Cardiac muscle cell (in vitro differentiated cells and primary cell): Measurements from ENCODE around the gene KANSL3. TPM values are rescaled to one million over a fixed set of nuclear protein-coding genes. Genes with fewer than 3 reads are reported as not detected.
A peak's percentile ranks its signal among the peaks of the same experiment; 100 is the strongest.

Experiments
- DNase-seq, 2 donors: peaks; one replicate each; pipeline versions ENCODE4 v3.0.0 to v3.0.0-alpha.2; 2010 to 2017; ENCODE audit warnings: low read depth in 1 of 2, low spot score in 1 of 2
- H3K27ac ChIP-seq: fragments of 200-600 bp; sonication (generic); 2 replicates; pipeline ENCODE4 v1.5.1; 2016
- H3K27me3 ChIP-seq: fragments of 200-600 bp; sonication (generic); 2 replicates; pipeline ENCODE4 v1.6.0; 2016; ENCODE audit warnings: control low read depth
- H3K36me3 ChIP-seq: fragments of 200-600 bp; sonication (generic); 2 replicates; pipeline ENCODE4 v1.5.1; 2016; ENCODE audit warnings: control low read depth
- H3K4me1 ChIP-seq: fragments of 200-600 bp; sonication (generic); 2 replicates; pipeline ENCODE4 v1.8.1; 2017; ENCODE audit warnings: low read depth, mild to moderate bottlenecking, mixed run types
- H3K4me3 ChIP-seq: fragments of 200-600 bp; sonication (generic); 2 replicates; pipeline ENCODE4 v1.5.1; 2016; ENCODE audit warnings: mild to moderate bottlenecking
- H3K9me3 ChIP-seq: fragments of 200-600 bp; sonication (generic); 2 replicates; pipeline ENCODE4 v1.5.1; 2017; ENCODE audit warnings: low read depth, mild to moderate bottlenecking, control low read depth
- CTCF ChIP-seq: IDR thresholded peaks from 2 replicates; pipeline ENCODE4 v1.5.1; 2012; ENCODE audit warnings: low read depth, mild to moderate bottlenecking, low read length
- polyA plus RNA-seq: library from polyadenylated mRNA; unstranded; fragments of >200 nt; fragmentation: Nextera tagmentation; extraction: Ambion mirVana; gene quantifications from 2 replicates; pipeline ENCODE4 v1.2.1, GENCODE V29; 2016
- total RNA-seq: library from RNA; depleted of rRNA; stranded (reverse); fragments of >200 nt; gene quantifications from 2 replicates; pipeline ENCODE4 v1.2.3, GENCODE V29; 2016

The KANSL3 gene
- total and polyA plus RNA-seq, 2 experiments from 2014 or later = 40.4 to 59.2 TPM

GRCh38 chr2:96625571-96626552, 12.2 kb downstream of the KANSL3 start:
- Histone ChIP-seq H3K9me3 (no peaks in the 10 kb centered on the region), H3K36me3 (peaks cover 21% of the 10 kb centered on the region), H3K27ac (no peak overlapping the region), H3K27me3 (no peaks in the 10 kb centered on the region), H3K4me3 (no peak overlapping the region), H3K4me1 (no peaks in the 10 kb centered on the region)
- peak in 1 of 2 donors; percentile 25 for DNase-seq
- TF ChIP-seq CTCF = no peak

GRCh38 chr2:96623116-96623515, 15.0 kb downstream of the KANSL3 start:
- Histone ChIP-seq H3K36me3 (peaks cover 25% of the 10 kb centered on the region), H3K4me3 (no peak overlapping the region), H3K27ac (no peak overlapping the region), H3K4me1 (no peaks in the 10 kb centered on the region), H3K27me3 (no peaks in the 10 kb centered on the region), H3K9me3 (no peaks in the 10 kb centered on the region)
- DNase-seq = no peak
- no peak for TF ChIP-seq CTCF

- H3K27me3 ChIP-seq = no peaks in the 10 kb centered on the region
- no peak overlapping the region for H3K4me3 ChIP-seq
- no peak for DNase-seq
- H3K9me3 ChIP-seq = no peaks in the 10 kb centered on the region
- peaks cover 23% of the 10 kb centered on the region for H3K36me3 ChIP-seq
- no peaks in the 10 kb centered on the region for H3K4me1 ChIP-seq
- no peak for TF ChIP-seq CTCF
- H3K27ac ChIP-seq = no peak overlapping the region
Measured at GRCh38 chr2:96622544-96622943, 15.6 kb downstream of the KANSL3 start.

- TF ChIP-seq CTCF = no peak
- Histone ChIP-seq H3K4me3 (no peak overlapping the region), H3K4me1 (no peaks in the 10 kb centered on the region), H3K27me3 (no peaks in the 10 kb centered on the region), H3K9me3 (no peaks in the 10 kb centered on the region), H3K36me3 (peaks cover 25% of the 10 kb centered on the region), H3K27ac (no peak overlapping the region)
- peak in 1 of 2 donors; percentile 87 for DNase-seq
Measured at GRCh38 chr2:96618596-96619283, 19.4 kb downstream of the KANSL3 start.

- no peak for TF ChIP-seq CTCF
- Histone ChIP-seq H3K27ac (no peak overlapping the region), H3K4me3 (no peak overlapping the region), H3K36me3 (peaks cover 42% of the 10 kb centered on the region), H3K4me1 (no peaks in the 10 kb centered on the region), H3K9me3 (no peaks in the 10 kb centered on the region), H3K27me3 (no peaks in the 10 kb centered on the region)
- DNase-seq = no peak
Measured at GRCh38 chr2:96617012-96617411, 21.1 kb downstream of the KANSL3 start.
